OCI-LY1 (cell line): Measurements from ENCODE around the gene OLFML3.
"Not testable (repeated sequence)": the region's sequence is repeated elsewhere in the genome, so short reads cannot be mapped to it uniquely, and the experiment has no call there.

Experiments
- H2AFZ ChIP-seq: fragments of 200-600 bp; sonication (generic), shearing (Covaris generic); 2 replicates; pipeline ENCODE4 v1.6.0; 2014; ENCODE audit warnings: antibody characterized with exemption, mild to moderate bottlenecking, low read length
- H3F3A ChIP-seq: fragments of 200-600 bp; sonication (generic), shearing (Covaris generic); 2 replicates; pipeline ENCODE4 v1.6.0; 2014; ENCODE audit warnings: mild to moderate bottlenecking, antibody characterized with exemption, low read length, moderate library complexity; ENCODE audit not compliant: insufficient read depth
- H3K27ac ChIP-seq: fragments of 200-600 bp; sonication (generic); 2 replicates; pipeline ENCODE4 v1.5.1; 2014; ENCODE audit warnings: low read length, mixed run types, mild to moderate bottlenecking, low read depth; ENCODE audit not compliant: poor library complexity, severe bottlenecking
- H3K27me3 ChIP-seq: fragments of 200-600 bp; sonication (generic); 2 replicates; pipeline ENCODE4 v1.6.0; 2014; ENCODE audit warnings: antibody characterized with exemption, mild to moderate bottlenecking, low read length, moderate library complexity; ENCODE audit not compliant: insufficient read depth
- H3K36me3 ChIP-seq: fragments of 200-600 bp; sonication (generic); 2 replicates; pipeline ENCODE4 v1.6.1; 2014; ENCODE audit warnings: mild to moderate bottlenecking, antibody characterized with exemption, low read length, moderate library complexity, mixed read lengths; ENCODE audit not compliant: insufficient read depth
- H3K4me1 ChIP-seq: fragments of 200-600 bp; sonication (generic); 2 replicates; pipeline ENCODE4 v1.5.1; 2014; ENCODE audit warnings: mild to moderate bottlenecking, low read length, moderate library complexity; ENCODE audit not compliant: insufficient read depth, severe bottlenecking
- H3K4me2 ChIP-seq: fragments of 200-600 bp; sonication (generic), shearing (Covaris generic); 2 replicates; pipeline ENCODE4 v1.6.1; 2014; ENCODE audit warnings: low read length
- H3K4me3 ChIP-seq: fragments of 200-600 bp; sonication (generic); 2 replicates; pipeline ENCODE4 v1.5.1; 2014; ENCODE audit warnings: low read length, low read depth, mild to moderate bottlenecking, mixed read lengths; ENCODE audit not compliant: poor library complexity, severe bottlenecking
- H3K79me2 ChIP-seq: fragments of 200-600 bp; shearing (Covaris generic); 2 replicates; pipeline ENCODE4 v1.6.1; 2016; ENCODE audit warnings: mixed run types, low read length, mixed read lengths; ENCODE audit not compliant: insufficient read depth
- H3K9ac ChIP-seq: fragments of 200-600 bp; sonication (generic), shearing (Covaris generic); 2 replicates; pipeline ENCODE4 v1.6.1; 2014; ENCODE audit warnings: mild to moderate bottlenecking, low read length, mixed read lengths
- H3K9me2 ChIP-seq: fragments of 200-600 bp; sonication (generic), shearing (Covaris generic); 2 replicates; pipeline ENCODE4 v1.6.1; 2014; ENCODE audit warnings: low read depth, mild to moderate bottlenecking, low read length, mixed read lengths
- H3K9me3 ChIP-seq: fragments of 200-600 bp; shearing (Covaris generic); 2 replicates; pipeline ENCODE4 v1.6.1; 2014; ENCODE audit warnings: low read length, mixed read lengths
- H4K20me1 ChIP-seq: fragments of 200-600 bp; sonication (generic), shearing (Covaris generic); 2 replicates; pipeline ENCODE4 v1.6.0; 2016; ENCODE audit warnings: mild to moderate bottlenecking, low read length; ENCODE audit not compliant: insufficient read depth
- EZH2 ChIP-seq: fragments of 200-600 bp; sonication (generic), shearing (Covaris generic); IDR thresholded peaks from 2 replicates; pipeline ENCODE4 v1.8.0; 2017; ENCODE audit warnings: borderline replicate concordance, mixed run types, mild to moderate bottlenecking, antibody characterized with exemption, low read length, moderate library complexity, mixed read lengths
- TF ChIP-seq, protein P1 (sequence below): fragments of 200-600 bp; sonication (generic), shearing (Covaris generic); IDR thresholded peaks from 2 replicates; pipeline ENCODE4 v1.5.1; 2017; ENCODE audit warnings: mild to moderate bottlenecking, antibody characterized with exemption, low read length, moderate library complexity, mixed read lengths

Gene OLFML3

DNA sequence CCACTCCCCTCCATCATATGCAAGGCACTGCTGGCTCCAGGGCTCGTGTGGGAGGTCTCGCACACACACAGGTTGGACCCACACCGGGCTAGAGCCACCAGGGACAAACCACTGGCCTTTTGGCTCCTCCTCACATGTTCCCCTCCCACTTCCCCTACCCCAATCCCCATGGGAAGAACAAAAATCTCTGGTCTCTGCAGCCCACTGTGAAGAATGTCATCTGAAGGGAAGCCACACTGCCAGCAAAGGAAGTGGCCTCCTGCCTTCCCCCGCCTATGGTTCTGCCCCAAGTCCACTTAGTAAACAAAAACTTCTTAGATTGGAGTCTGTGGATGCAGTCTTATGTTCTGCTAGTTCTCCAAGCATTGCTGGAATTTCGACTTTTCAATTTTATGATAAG is 24.2 kb downstream of the OLFML3 start:
- H3K4me1 ChIP-seq = no peaks in the 10 kb centered on the region
- H2AFZ ChIP-seq = no peak overlapping the region
- H3K4me2 ChIP-seq = no peak overlapping the region
- H3K9me3 ChIP-seq = no peaks in the 10 kb centered on the region
- no peaks in the 10 kb centered on the region for H3K79me2 ChIP-seq
- H3K4me3 ChIP-seq = no peak overlapping the region
- no peaks in the 10 kb centered on the region for H3F3A ChIP-seq
- H3K27ac ChIP-seq = no peak overlapping the region
- no peak for TF ChIP-seq EZH2
- TF ChIP-seq, protein P1, sequence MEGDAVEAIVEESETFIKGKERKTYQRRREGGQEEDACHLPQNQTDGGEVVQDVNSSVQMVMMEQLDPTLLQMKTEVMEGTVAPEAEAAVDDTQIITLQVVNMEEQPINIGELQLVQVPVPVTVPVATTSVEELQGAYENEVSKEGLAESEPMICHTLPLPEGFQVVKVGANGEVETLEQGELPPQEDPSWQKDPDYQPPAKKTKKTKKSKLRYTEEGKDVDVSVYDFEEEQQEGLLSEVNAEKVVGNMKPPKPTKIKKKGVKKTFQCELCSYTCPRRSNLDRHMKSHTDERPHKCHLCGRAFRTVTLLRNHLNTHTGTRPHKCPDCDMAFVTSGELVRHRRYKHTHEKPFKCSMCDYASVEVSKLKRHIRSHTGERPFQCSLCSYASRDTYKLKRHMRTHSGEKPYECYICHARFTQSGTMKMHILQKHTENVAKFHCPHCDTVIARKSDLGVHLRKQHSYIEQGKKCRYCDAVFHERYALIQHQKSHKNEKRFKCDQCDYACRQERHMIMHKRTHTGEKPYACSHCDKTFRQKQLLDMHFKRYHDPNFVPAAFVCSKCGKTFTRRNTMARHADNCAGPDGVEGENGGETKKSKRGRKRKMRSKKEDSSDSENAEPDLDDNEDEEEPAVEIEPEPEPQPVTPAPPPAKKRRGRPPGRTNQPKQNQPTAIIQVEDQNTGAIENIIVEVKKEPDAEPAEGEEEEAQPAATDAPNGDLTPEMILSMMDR = no peak
- no peaks in the 10 kb centered on the region; the same call in 1 of the 2 replicates for H3K27me3 ChIP-seq
- H3K36me3 ChIP-seq = no peaks in the 10 kb centered on the region
- H4K20me1 ChIP-seq = no peaks in the 10 kb centered on the region
- no peaks in the 10 kb centered on the region for H3K9me2 ChIP-seq
- H3K9ac ChIP-seq = no peak overlapping the region

DNA sequence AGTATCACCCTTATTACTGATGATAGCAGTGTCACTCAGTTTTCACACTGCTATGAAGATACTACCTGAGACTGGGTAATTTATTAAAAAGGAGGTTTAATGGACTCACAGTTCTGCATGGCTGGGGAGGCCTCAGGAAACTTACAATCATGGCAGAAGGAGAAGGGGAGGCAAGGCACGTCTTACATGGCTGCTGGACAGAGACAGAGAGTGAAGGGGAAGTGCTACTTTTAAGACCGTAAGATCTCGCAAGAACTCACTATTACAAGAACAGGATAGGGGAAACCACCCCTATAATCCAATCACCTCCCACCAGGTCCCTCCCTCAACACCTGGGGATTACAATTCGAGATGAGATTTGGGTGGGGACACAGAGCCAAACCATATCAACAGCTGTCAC is 27.6 kb downstream of the OLFML3 start:
- not testable (repeated sequence) for H2AFZ ChIP-seq, H3K27ac ChIP-seq, H3K4me2 ChIP-seq, H3K4me3 ChIP-seq, H3K9me3 ChIP-seq, H3K9me2 ChIP-seq, H3K4me1 ChIP-seq, H4K20me1 ChIP-seq, H3K79me2 ChIP-seq, H3K9ac ChIP-seq, H3F3A ChIP-seq, H3K36me3 ChIP-seq, H3K27me3 ChIP-seq

DNA sequence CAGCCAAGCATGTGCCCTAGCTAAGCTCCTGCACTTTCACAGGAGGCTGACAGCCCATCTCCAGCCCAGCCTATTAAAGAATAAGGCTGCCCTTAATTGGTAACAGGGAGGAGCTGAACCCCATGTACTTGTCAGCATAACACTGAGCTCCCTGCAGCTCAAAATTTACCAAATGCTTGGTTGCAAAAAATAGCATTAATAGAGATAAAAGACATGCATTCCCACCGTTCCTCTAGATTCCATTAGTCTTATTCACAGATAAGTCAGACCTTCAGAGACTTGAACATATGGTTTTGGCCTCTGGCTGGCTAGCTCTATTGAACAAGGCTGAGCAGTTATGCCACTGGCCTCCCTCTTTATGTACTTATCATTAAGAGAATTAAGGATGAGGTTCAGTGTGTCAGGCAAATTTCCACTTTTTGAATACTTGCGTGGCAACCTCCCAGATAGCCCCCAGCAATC is 29.2 kb downstream of the OLFML3 start:
- no peaks in the 10 kb centered on the region for H3F3A ChIP-seq
- H3K79me2 ChIP-seq = no peaks in the 10 kb centered on the region
- H3K36me3 ChIP-seq = no peaks in the 10 kb centered on the region
- no peaks in the 10 kb centered on the region for H3K4me1 ChIP-seq
- no peak overlapping the region for H3K9ac ChIP-seq
- no peak overlapping the region for H3K4me3 ChIP-seq
- H4K20me1 ChIP-seq = no peaks in the 10 kb centered on the region
- no peak overlapping the region for H3K4me2 ChIP-seq
- no peak for TF ChIP-seq EZH2
- TF ChIP-seq, protein P1 = no peak
- peaks cover 4% of the 10 kb centered on the region for H3K27me3 ChIP-seq
- no peaks in the 10 kb centered on the region for H3K9me3 ChIP-seq
- H3K27ac ChIP-seq = no peak overlapping the region
- no peak overlapping the region for H2AFZ ChIP-seq
- no peaks in the 10 kb centered on the region for H3K9me2 ChIP-seq

DNA sequence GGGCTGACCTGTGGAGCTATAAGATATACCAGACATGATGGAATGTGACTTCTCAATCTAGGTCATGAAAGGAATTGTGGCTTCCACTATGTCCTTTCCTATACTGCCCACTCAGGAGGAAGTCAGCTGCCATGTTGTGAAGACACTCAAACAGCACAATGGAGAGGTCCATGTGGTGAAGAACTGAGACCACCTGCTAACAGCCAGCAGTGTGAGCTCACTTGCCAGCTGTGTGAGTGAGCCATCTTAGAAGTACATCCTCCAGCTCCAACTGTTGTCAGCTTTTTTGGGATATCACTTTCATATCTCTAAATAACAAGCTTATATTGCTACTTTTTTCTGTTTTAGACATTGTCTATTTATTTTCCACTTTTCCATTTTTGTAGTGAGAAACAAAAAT is 29.7 kb downstream of the OLFML3 start:
- no peak overlapping the region for H3K27ac ChIP-seq

More for the DNA sequence above, 29.7 kb downstream of the OLFML3 start:
- Histone ChIP-seq H3K9me2 (no peaks in the 10 kb centered on the region), H3K36me3 (no peaks in the 10 kb centered on the region), H3K4me2 (no peak overlapping the region), H2AFZ (no peak overlapping the region), H3K9ac (no peak overlapping the region), H3K9me3 (no peaks in the 10 kb centered on the region), H3K79me2 (no peaks in the 10 kb centered on the region), H3K27me3 (peaks cover 4% of the 10 kb centered on the region), H3K4me3 (no peak overlapping the region), H3K4me1 (no peaks in the 10 kb centered on the region), H3F3A (no peaks in the 10 kb centered on the region), H4K20me1 (no peaks in the 10 kb centered on the region)
- TF ChIP-seq EZH2 = no peak
- TF ChIP-seq, protein P1 = no peak
